Esophagus (tissue), 2 donors: ENCODE measurements around the gene EXOC3. TPM values are rescaled to one million over a fixed set of nuclear protein-coding genes. Genes with fewer than 3 reads are reported as not detected.

Source experiments
- H3K27ac ChIP-seq, 2 donors: one replicate each; pipeline ENCODE4 v1.5.1; 2013; ENCODE audit warnings: low read depth in 2 of 2, mild to moderate bottlenecking in 2 of 2, inconsistent platforms in 1 of 2, low read length in 1 of 2, moderate library complexity in 1 of 2
- H3K27me3 ChIP-seq, 2 donors: one replicate each; pipeline ENCODE4 v1.6.1; 2013; ENCODE audit warnings: low read length in 2 of 2, control low read depth in 1 of 2, mild to moderate bottlenecking in 1 of 2; ENCODE audit not compliant: insufficient read depth in 2 of 2, control insufficient read depth in 1 of 2
- H3K36me3 ChIP-seq, 2 donors: one replicate each; pipeline ENCODE4 v1.6.1; 2013; ENCODE audit warnings: low read length in 1 of 2; ENCODE audit not compliant: control insufficient read depth in 2 of 2, insufficient read depth in 2 of 2
- H3K4me1 ChIP-seq, 2 donors: one replicate each; pipeline ENCODE4 v1.6.1; 2013; ENCODE audit warnings: low read length in 1 of 2; ENCODE audit not compliant: control insufficient read depth in 2 of 2, insufficient read depth in 2 of 2
- H3K4me3 ChIP-seq, 2 donors: one replicate each; pipeline ENCODE4 v1.5.1; 2013; ENCODE audit warnings: low read length in 2 of 2, mild to moderate bottlenecking in 2 of 2, low read depth in 1 of 2, moderate library complexity in 1 of 2
- H3K9me3 ChIP-seq, 2 donors: one replicate each; pipeline ENCODE4 v1.6.1; 2013; ENCODE audit warnings: mild to moderate bottlenecking in 2 of 2, low read depth in 1 of 2, low read length in 1 of 2, moderate library complexity in 1 of 2; ENCODE audit not compliant: control insufficient read depth in 2 of 2, insufficient read depth in 1 of 2
- WGBS, 2 donors: extraction: QIAGEN DNeasy Blood & Tissue Kit; methylation state at CpG; one replicate each; pipeline ENCODE4 v1.1.7; 2013; 5-methylcytosine and 5-hydroxymethylcytosine counted together
- polyA plus RNA-seq, 2 donors: library from polyadenylated mRNA; stranded (reverse); fragments of 200-250 nt; gene quantifications; one replicate each; pipeline ENCODE4 v1.2.3, GENCODE V29; 2013
- donor health status: healthy with polysubstance abuse.
- donor health status: Bipolar disorder and iron deficiency.

The EXOC3 gene
- polyA plus RNA-seq, 2 donors = 40.3 to 49.1 TPM

DNA sequence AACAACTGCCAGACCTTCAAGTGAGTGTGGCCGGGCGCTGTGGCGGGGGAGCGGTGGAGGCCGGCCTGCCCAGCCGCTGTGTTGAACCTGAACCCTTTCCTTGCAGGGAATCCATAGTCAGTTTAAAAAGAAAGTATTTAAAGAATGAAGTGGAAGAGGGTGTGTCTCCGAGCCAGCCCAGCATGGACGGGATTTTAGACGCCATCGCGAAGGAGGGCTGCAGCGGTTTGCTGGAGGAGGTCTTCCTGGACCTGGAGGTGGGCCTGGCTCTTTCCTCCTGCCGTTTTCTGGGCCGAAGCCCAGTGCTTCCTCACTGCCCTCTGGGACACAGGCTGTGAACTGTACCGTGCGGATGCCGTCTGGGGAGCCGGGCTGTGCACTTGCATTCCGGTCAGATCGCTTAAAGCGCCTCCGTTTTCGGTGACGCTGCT is 19.1 kb downstream of the EXOC3 start:
- no peaks in the 10 kb centered on the region for H3K27me3 ChIP-seq
- H3K9me3 ChIP-seq = no peaks in the 10 kb centered on the region
- H3K4me3 ChIP-seq = no peak overlapping the region
- H3K27ac ChIP-seq = no peak overlapping the region
- peaks cover 3 to 15% of the 10 kb centered on the region in 2 donors for H3K4me1 ChIP-seq
- WGBS, 2 donors = 95 to 96% methylated on average over 24 of the region's 24 CpGs
- H3K36me3 ChIP-seq = peaks cover 21 to 59% of the 10 kb centered on the region in 2 donors

- Histone ChIP-seq H3K4me3 (no peak overlapping the region), H3K4me1 (peaks cover 3 to 10% of the 10 kb centered on the region in 2 donors), H3K27me3 (no peaks in the 10 kb centered on the region), H3K9me3 (no peaks in the 10 kb centered on the region), H3K36me3 (peaks cover 16 to 52% of the 10 kb centered on the region in 2 donors), H3K27ac (no peak overlapping the region)
- WGBS, 2 donors = 71 to 73% methylated on average over 7 of the region's 7 CpGs
Measured at GRCh38 chr5:463301-463700, 20.3 kb downstream of the EXOC3 start.

- Histone ChIP-seq H3K27ac (no peak overlapping the region), H3K36me3 (peaks cover 14 to 47% of the 10 kb centered on the region in 2 donors), H3K4me1 (peaks cover 0 to 6% of the 10 kb centered on the region in 2 donors), H3K9me3 (no peaks in the 10 kb centered on the region), H3K4me3 (no peak overlapping the region), H3K27me3 (no peaks in the 10 kb centered on the region)
- 79 to 81% methylated on average over 18 of the region's 18 CpGs for WGBS, 2 donors
Measured at GRCh38 chr5:463952-464351, 21.0 kb downstream of the EXOC3 start.

DNA sequence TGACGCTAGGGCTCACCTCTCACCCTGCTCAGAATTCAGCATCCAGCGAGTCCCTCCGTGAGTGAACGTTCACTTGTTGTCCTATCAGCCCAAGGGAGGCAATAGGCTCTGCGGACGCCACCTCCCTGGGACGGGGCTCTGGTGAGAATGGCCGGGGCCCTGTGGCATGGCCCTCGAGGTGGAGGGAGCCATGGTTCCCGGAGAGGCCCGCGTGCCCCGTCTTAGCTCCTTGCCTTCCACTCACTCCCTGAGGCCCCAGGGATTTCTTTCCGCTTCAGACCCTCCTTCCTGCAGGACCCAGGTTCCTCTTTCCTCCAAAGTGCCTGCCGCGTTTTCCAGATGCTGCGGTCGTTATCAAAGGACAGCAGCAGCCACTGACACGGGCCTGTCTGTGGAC is 21.5 kb downstream of the EXOC3 start:
- H3K27ac ChIP-seq = no peak overlapping the region
- peaks cover 14 to 48% of the 10 kb centered on the region in 2 donors for H3K36me3 ChIP-seq
- 92 to 95% methylated on average over 19 of the region's 19 CpGs for WGBS, 2 donors
- no peak overlapping the region for H3K4me3 ChIP-seq
- H3K27me3 ChIP-seq = no peaks in the 10 kb centered on the region
- no peaks in the 10 kb centered on the region for H3K9me3 ChIP-seq
- H3K4me1 ChIP-seq = peaks cover 0 to 6% of the 10 kb centered on the region in 2 donors

GRCh38 chr5:464843-465590 is 22.0 kb downstream of the EXOC3 start:
- no peaks in the 10 kb centered on the region for H3K27me3 ChIP-seq
- 92 to 93% methylated on average over 62 to 63 of the region's 63 CpGs for WGBS, 2 donors
- H3K4me1 ChIP-seq = peaks cover 0 to under 1% of the 10 kb centered on the region in 2 donors
- H3K4me3 ChIP-seq = no peak overlapping the region
- H3K36me3 ChIP-seq = peaks cover 12 to 46% of the 10 kb centered on the region in 2 donors
- no peaks in the 10 kb centered on the region for H3K9me3 ChIP-seq
- no peak overlapping the region for H3K27ac ChIP-seq

GRCh38 chr5:465591-466403 is 22.8 kb downstream of the EXOC3 start:
- H3K27ac ChIP-seq = no peak overlapping the region
- H3K4me1 ChIP-seq = peaks cover 0 to under 1% of the 10 kb centered on the region in 2 donors
- no peaks in the 10 kb centered on the region for H3K9me3 ChIP-seq
- 80 to 82% methylated on average over 29 of the region's 29 CpGs for WGBS, 2 donors
- H3K36me3 ChIP-seq = peaks cover 10 to 45% of the 10 kb centered on the region in 2 donors
- no peaks in the 10 kb centered on the region for H3K27me3 ChIP-seq
- no peak overlapping the region for H3K4me3 ChIP-seq

DNA sequence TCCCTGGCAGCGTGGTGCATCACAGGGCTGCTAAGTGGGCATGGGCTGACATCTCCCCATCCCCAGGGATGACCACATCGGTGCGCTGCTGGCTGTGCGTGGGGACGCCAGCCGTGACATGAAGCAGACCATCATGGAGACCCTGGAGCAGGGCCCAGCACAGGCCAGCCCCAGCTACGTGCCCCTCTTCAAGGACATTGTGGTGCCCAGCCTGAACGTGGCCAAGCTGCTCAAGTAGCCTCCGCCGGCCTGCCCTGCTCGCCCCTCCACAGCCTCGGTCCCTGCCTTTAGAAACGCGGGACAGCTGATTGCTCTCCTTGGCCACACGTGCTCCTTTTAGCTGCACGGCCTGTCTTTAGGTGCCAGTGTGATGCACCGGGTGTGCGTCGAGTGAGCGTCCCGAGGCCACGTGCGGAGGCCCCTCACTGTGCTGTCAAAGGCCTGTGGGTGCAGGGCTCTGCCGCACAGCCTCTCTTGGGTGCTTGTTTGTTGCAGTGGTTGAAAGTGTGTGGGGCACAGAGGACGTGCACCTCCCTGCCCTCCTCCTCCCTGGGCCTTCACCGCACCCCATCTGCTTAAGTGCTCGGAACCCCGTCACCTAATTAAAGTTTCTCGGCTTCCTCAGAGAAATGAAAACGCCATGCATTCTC is 23.8 kb downstream of the EXOC3 start:
- H3K27me3 ChIP-seq = no peaks in the 10 kb centered on the region
- H3K4me3 ChIP-seq = no peak overlapping the region
- 91 to 93% methylated on average over 30 of the region's 30 CpGs for WGBS, 2 donors
- no peaks in the 10 kb centered on the region for H3K9me3 ChIP-seq
- H3K4me1 ChIP-seq = peaks cover 0 to 9% of the 10 kb centered on the region in 2 donors
- H3K36me3 ChIP-seq = peaks cover 10 to 51% of the 10 kb centered on the region in 2 donors
- H3K27ac ChIP-seq = no peak overlapping the region

- peaks cover 0 to 12% of the 10 kb centered on the region in 2 donors for H3K4me1 ChIP-seq
- WGBS, 2 donors = 89% methylated on average over 5 of the region's 6 CpGs
- H3K4me3 ChIP-seq = no peak overlapping the region
- H3K27ac ChIP-seq = no peak overlapping the region
- H3K27me3 ChIP-seq = no peaks in the 10 kb centered on the region
- no peaks in the 10 kb centered on the region for H3K9me3 ChIP-seq
- peaks cover 10 to 41% of the 10 kb centered on the region in 2 donors for H3K36me3 ChIP-seq
Measured at GRCh38 chr5:468401-468800, 25.4 kb downstream of the EXOC3 start.

DNA sequence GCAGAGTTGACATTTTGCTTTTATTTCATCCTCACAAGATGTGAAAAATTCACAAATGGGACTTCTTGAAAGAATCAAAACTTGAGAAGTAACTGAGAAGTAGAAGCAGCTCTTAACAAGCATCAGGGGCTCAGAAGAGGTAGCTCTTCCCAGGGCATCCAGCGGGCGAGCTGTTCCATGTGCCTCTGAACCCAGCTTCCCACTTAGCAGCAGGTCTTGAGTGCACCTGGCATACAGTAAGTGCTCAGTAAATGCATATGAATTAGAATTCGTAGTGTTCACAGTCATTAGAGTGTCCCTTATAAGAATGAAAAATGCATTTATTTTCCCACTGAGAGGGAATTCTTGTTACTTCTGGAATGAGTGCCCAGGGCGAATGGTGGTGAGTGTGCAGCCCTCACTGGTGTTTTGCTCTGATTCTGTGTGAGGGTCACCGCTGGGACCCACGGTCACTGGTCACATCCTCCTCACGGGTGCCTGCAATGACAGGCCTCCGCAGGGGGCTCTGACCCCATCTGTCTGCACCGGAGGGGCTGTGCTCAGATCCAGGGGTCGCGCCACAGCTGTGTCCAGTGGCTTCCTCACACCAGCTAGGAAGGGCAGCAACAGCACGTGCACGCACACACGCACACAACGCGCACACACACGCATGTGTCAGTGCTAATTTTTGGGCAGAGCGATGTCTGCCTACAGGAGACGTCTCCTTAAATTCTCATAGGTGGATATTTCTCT is 26.9 kb downstream of the EXOC3 start:
- 87 to 89% methylated on average over 19 of the region's 19 CpGs for WGBS, 2 donors
- Histone ChIP-seq H3K9me3 (no peaks in the 10 kb centered on the region), H3K4me1 (peaks cover 3 to 14% of the 10 kb centered on the region in 2 donors), H3K27ac (no peak overlapping the region), H3K27me3 (no peaks in the 10 kb centered on the region), H3K36me3 (peaks cover 7 to 35% of the 10 kb centered on the region in 2 donors), H3K4me3 (no peak overlapping the region)
